BJ (cell line): ENCODE measurements around the gene PRADC1. TPM values are rescaled to one million over a fixed set of nuclear protein-coding genes. Genes with fewer than 3 reads are reported as not detected.

Experiments
- CTCF ChIA-PET: fragments of 350-600 bp; formaldehyde crosslinking; extraction: SDS; loops from one replicate; lab custom pipeline; 2021; ENCODE audit warnings: antibody characterized with exemption, inconsistent platforms; lab: Yijun Ruan, JAX
- POLR2A ChIA-PET: fragments of 300-600 bp; sonication (Branson Sonifier 250); formaldehyde crosslinking; extraction: SDS; loops from one replicate; lab custom pipeline; 2021; ENCODE audit warnings: antibody characterized with exemption; lab: Charles Lee
- DNase-seq: peaks from one replicate; pipeline ENCODE4 v3.0.0-alpha.2; 2011; ENCODE audit warnings: low read depth
- H3K27me3 ChIP-seq: 2 replicates; pipeline ENCODE4 v1.6.0; 2011; ENCODE audit warnings: low read length; ENCODE audit not compliant: control insufficient read depth, insufficient read depth
- H3K36me3 ChIP-seq: 2 replicates; pipeline ENCODE4 v1.5.1; 2011; ENCODE audit warnings: low read length; ENCODE audit not compliant: control insufficient read depth, insufficient read depth
- H3K4me3 ChIP-seq: 2 replicates; pipeline ENCODE4 v1.5.1; 2011; ENCODE audit warnings: low read depth, mild to moderate bottlenecking, control low read depth, low read length
- CTCF ChIP-seq: IDR thresholded peaks from 2 replicates; pipeline ENCODE4 v1.5.1; 2011; ENCODE audit warnings: low read depth, mild to moderate bottlenecking, control low read depth, inconsistent platforms, low read length, moderate library complexity; ENCODE audit not compliant: insufficient read depth
- polyA plus RNA-seq: library from polyadenylated mRNA; depleted of rRNA; stranded (reverse); fragments of >200 nt; gene quantifications from 2 replicates; pipeline ENCODE4 v1.2.3, GENCODE V29; 2011

Gene PRADC1
- polyA plus RNA-seq, 1 experiment = 19.4 TPM

- Histone ChIP-seq H3K27me3 (no peaks in the 10 kb centered on the region), H3K36me3 (peaks cover 18% of the 10 kb centered on the region), H3K4me3 (no peak overlapping the region)
- POLR2A ChIA-PET = interaction anchor here (0.6 kb wide), 1 partner anchor 1898 kb away, joined by 3 read pairs; no protein-coding TSS in a partner anchor
- CTCF ChIA-PET = interaction anchor here (1.9 to 3.3 kb wide), 2 partner anchors 11 to 138 kb away, joined by 4 to 18 read pairs; no protein-coding TSS in a partner anchor
- DNase-seq = no peak
- no peak for TF ChIP-seq CTCF
Measured at GRCh38 chr2:73223821-73224220, 9.2 kb downstream of the PRADC1 start.

GRCh38 chr2:73218298-73218697, 14.7 kb downstream of the PRADC1 start:
- DNase-seq = no peak
- Histone ChIP-seq H3K27me3 (no peaks in the 10 kb centered on the region), H3K4me3 (no peak overlapping the region), H3K36me3 (peaks cover 7% of the 10 kb centered on the region)
- ChIA-PET CTCF (interaction anchor here (1.4 to 2.1 kb wide), 2 partner anchors 14 to 41 kb away, joined by 3 to 7 read pairs; no protein-coding TSS in a partner anchor), POLR2A (interaction anchor here (0.5 kb wide), 1 partner anchor 67 kb away, joined by 5 read pairs; no protein-coding TSS in a partner anchor)
- TF ChIP-seq CTCF = no peak

- DNase-seq = no peak
- no peak for TF ChIP-seq CTCF
- ChIA-PET CTCF (interaction anchor here (1.4 to 2.1 kb wide), 2 partner anchors 14 to 41 kb away, joined by 3 to 7 read pairs; no protein-coding TSS in a partner anchor), POLR2A (interaction anchor here (0.5 kb wide), 1 partner anchor 66 kb away, joined by 5 read pairs; no protein-coding TSS in a partner anchor)
- Histone ChIP-seq H3K4me3 (no peak overlapping the region), H3K36me3 (peaks cover 3% of the 10 kb centered on the region), H3K27me3 (no peaks in the 10 kb centered on the region)
Measured at GRCh38 chr2:73217826-73218225, 15.2 kb downstream of the PRADC1 start.

- POLR2A ChIA-PET = no interaction called here
- Histone ChIP-seq H3K36me3 (peaks cover 3% of the 10 kb centered on the region), H3K4me3 (no peak overlapping the region), H3K27me3 (no peaks in the 10 kb centered on the region)
- DNase-seq = no peak
- no peak for TF ChIP-seq CTCF
- CTCF ChIA-PET = interaction anchor here (0.6 to 2.1 kb wide), 3 partner anchors 40 to 323 kb away, joined by 3 to 7 read pairs (median 3); no protein-coding TSS in a partner anchor
Measured at GRCh38 chr2:73217160-73217559, 15.9 kb downstream of the PRADC1 start.

GRCh38 chr2:73215254-73215653, 17.8 kb downstream of the PRADC1 start:
- no peak for DNase-seq
- H3K36me3 ChIP-seq = 0 out of 2 replicates have a peak, but pooled peaks cover 3% of the 10 kb centered on the region
- no peak for TF ChIP-seq CTCF
- CTCF ChIA-PET = interaction anchor here (1.2 to 1.3 kb wide), 2 partner anchors 14 to 20 kb away, joined by 3 to 4 read pairs; no protein-coding TSS in a partner anchor
- H3K4me3 ChIP-seq = peak overlapping the region; percentile 84
- POLR2A ChIA-PET = no interaction called here
- no peaks in the 10 kb centered on the region for H3K27me3 ChIP-seq
